ENCODE measurements around the gene PRPF31.

Gene PRPF31

DNA sequence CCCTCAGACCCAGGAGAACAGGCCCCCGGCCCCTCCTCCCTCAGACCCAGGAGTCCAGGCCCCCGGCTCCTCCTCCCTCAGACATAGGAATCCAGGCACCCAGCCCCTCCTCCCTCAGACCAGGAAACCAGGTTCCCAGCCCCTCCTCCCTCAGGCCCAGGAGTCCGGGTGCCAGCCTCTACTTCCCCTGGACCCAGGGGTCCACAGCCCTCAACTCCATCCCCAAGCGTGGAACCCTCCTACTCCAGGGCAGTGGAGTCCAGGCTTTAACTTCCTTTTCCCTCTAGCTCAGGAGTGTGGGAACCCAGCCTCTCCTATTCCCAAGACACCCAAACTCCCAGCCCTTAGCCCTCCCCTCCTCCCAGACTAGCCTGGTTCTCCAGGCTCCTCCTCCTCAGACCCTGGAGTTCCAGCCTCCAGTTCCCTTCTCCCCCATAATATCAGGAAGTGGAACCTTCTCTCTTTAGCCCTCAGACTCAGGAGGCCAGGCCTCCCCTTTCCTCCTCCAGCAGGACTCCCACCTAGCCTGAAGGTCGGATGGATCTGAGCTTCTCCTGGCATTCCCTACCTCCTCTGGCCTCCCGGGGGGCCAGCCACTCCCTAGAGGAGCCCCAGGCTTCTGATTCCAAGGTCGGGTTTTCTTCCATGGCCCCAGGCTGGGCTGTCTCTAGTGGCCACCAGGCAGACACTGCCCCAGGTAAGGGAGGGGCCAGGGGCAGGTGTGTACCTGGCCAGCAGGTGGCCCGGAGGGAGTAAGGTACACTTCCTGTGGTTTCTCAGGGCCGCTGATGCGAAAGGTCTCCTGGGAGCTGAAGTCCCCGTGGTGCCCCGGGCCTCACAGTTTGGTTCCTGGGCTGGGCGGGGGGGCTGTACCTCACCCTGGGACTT, 57.2 kb downstream of the PRPF31 start, which contains the start of gene TMC4:
Gene TMC4 (minus strand): TSS at position 690 of the 888 bp plus-strand sequence. CDS start 43 bp downstream, at position 647.
- no peak within 1 kb of the TSS for H3K4me3 ChIP-seq (ENCODE audit: low read depth, low read length)
- DNase-seq (ENCODE audit: low read depth): no peak
- TF ChIP-seq, protein P1, sequence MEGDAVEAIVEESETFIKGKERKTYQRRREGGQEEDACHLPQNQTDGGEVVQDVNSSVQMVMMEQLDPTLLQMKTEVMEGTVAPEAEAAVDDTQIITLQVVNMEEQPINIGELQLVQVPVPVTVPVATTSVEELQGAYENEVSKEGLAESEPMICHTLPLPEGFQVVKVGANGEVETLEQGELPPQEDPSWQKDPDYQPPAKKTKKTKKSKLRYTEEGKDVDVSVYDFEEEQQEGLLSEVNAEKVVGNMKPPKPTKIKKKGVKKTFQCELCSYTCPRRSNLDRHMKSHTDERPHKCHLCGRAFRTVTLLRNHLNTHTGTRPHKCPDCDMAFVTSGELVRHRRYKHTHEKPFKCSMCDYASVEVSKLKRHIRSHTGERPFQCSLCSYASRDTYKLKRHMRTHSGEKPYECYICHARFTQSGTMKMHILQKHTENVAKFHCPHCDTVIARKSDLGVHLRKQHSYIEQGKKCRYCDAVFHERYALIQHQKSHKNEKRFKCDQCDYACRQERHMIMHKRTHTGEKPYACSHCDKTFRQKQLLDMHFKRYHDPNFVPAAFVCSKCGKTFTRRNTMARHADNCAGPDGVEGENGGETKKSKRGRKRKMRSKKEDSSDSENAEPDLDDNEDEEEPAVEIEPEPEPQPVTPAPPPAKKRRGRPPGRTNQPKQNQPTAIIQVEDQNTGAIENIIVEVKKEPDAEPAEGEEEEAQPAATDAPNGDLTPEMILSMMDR (IDR thresholded peaks at IDR 0.05; ENCODE audit: low read depth, low read length, missing control alignments): peak; percentile 14

DNA sequence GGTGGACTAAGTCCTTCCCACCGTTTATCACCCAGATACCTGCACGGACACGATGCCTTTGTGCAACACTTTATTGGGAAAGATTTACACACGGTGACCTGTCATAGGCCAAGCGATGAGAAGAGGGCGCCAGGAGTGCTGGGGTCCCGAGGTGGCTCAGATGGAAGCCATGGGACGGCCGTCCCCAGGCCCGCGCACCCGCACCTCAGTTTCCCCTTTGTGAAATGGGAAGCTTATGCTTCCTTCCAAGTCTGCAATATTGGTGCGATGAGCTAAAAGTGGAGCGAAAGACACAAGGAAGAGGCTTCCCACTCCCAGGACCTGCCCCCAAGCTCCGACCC, 57.8 kb downstream of the PRPF31 start:
- TF ChIP-seq, protein P1 (IDR thresholded peaks at IDR 0.05; ENCODE audit: low read depth, low read length, missing control alignments): no peak
- no peak overlapping the region for H3K4me3 ChIP-seq (ENCODE audit: low read depth, low read length)
- DNase-seq (ENCODE audit: low read depth): no peak

DNA sequence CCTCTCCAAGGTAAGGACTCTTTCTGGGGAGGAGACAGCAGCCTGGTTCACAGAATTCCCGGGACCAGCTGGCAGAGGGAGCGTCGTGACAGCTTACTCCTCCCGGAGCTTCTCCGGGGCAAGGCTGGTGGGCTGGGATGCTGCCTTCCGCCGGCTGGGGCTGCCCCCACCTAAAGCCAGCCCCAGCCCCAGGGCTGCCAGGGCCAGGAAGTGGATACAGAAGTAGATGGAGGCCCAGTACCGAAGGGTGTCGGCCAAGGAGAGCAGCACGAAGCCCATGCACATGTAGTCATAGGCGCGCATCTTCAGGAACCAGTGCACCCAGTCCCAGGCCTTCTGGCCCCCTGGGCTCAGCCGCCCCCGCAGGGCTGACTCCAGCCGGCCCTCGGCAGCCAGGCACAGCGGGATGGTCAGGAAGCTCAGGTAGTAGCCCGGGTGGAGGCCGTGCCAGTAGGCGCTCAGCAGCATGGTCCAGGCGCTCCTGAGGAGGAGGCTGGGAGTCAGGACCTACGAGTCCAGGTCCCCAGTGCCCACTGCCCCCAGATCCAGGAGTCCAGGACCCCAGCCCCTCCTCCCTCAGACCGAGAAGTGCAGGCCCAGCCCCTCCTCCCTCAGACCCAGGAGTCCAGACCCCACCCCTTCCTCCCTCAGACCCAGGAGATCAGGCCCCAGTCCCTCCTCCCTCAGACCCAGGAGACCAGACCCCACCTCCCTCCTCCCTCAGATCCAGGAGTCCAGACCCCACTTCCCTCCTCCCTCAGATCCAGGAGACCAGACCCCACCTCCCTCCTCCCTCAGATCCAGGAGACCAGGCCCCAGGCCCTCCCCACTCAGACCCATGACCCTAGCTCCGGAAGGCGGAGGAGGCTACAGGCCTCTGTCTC, 58.6 kb downstream of the PRPF31 start:
- TF ChIP-seq, protein P1 (IDR thresholded peaks at IDR 0.05; ENCODE audit: low read depth, low read length, missing control alignments): no peak
- DNase-seq (ENCODE audit: low read depth): no peak
- H3K4me3 ChIP-seq (ENCODE audit: low read depth, low read length): no peak overlapping the region

DNA sequence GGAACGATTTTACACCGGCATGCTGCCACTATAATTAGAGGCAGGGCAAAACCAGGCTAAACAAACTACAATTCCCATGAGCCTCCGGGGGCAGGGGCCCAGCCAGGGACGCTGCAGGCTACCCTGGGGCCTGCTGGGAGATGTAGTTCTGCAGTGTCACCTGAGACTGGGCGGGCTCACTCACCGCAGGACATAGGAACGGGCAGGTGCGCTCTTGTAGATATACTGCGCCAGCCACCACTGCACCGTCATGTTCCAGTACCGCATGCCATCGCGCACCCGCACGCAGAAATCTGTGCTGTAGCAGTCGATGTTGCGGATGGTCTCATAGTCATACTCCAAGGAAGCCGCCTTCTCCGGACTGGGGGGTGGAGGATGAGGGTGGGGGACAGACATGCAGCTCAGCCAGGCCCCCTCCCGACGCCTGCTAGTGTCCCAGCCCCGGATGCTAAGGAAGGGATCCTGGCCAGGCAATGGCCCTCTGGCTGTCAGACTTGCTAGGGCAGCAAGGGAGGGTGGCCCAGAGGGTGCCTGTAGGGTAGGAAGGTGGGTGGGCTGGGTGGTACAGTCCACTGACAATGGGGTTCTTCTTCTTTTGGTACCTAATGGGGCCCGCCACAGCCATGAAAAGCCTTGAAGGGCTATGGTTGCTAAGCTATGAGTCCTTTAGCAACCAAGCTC, 63.2 kb downstream of the PRPF31 start:
- no peak for DNase-seq (ENCODE audit: low read depth)
- TF ChIP-seq, protein P1 (IDR thresholded peaks at IDR 0.05; ENCODE audit: low read depth, low read length, missing control alignments): no peak

DNA sequence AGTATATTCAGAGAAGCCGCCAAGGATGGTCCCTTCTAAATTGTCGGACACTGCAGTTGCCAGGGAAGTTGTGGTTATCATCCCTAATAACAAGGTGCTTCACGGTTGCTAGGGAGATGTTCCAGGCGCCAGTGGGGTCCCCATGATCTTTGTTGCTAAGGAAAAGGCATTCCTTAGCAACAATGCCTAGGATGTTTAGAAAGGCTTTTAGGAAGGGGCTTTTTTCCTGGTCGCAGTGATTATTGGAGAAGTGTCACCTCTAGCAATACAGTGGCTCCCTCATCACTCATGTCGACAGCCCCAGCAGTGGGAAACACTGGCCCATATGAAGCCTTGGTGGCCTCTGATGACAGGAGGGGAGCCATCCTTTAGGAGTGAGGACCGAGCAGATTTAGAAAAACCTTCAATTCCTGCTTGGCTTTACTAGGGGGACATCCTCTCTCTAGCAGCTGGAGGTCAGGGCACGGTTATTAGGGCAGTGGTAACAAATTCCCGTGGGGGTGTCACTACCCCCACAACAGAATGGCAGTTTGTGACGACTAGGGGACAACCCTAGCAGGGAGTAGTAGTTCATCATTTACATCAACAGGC, 63.8 kb downstream of the PRPF31 start:
- no peak overlapping the region for H3K4me3 ChIP-seq (ENCODE audit: low read depth, low read length)
- TF ChIP-seq, protein P1 (IDR thresholded peaks at IDR 0.05; ENCODE audit: low read depth, low read length, missing control alignments): no peak
- no peak for DNase-seq (ENCODE audit: low read depth)

More for the DNA sequence above, 63.2 kb downstream of the PRPF31 start:
- H3K4me3 ChIP-seq (ENCODE audit: low read depth, low read length): no peak overlapping the region

DNA sequence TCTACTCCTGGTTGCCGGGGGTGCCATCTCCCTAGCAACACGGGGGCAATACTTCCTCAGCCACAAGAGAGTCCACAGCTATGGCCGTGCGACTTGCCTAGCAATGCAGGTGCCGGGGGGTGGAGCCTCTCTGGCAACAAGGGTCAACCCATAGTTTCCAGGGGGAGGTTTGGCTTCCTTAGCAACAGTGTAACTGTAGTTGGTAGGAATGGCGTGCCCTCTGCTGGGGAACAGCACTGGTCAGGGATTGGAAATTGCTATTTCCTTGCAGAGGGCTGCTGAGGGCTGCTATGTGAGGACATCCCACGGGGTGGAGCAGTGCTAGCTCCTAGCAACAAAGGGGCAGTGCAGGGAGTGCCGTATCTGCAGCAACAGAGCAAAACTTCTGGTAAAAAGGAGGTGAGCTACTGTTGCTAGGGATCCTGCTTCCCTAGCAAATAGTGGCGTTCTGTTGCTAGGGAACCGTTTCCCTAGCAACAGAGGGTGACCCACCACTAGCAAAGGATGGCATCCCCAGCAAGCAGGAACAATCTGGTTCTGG, 64.4 kb downstream of the PRPF31 start:
- TF ChIP-seq, protein P1 (IDR thresholded peaks at IDR 0.05; ENCODE audit: low read depth, low read length, missing control alignments): no peak
- H3K4me3 ChIP-seq (ENCODE audit: low read depth, low read length): no peak overlapping the region
- DNase-seq (ENCODE audit: low read depth): no peak

Data from GM12864 (cell line).